Right renal cortex interstitium (tissue), 3 donors: ENCODE data around the gene NOBOX. TPM values are rescaled to one million over a fixed set of nuclear protein-coding genes. Genes with fewer than 3 reads are reported as not detected.
"Not testable (repeated sequence)": the region's sequence is repeated elsewhere in the genome, so short reads cannot be mapped to it uniquely, and the experiment has no call there.

Experiments
- DNase-seq, 3 donors: peaks; one replicate each; pipeline ENCODE4 v3.0.0-alpha.2; 2013; ENCODE audit warnings: low read depth in 3 of 3, low spot score in 2 of 3
- polyA plus RNA-seq, 3 donors: library from polyadenylated mRNA; unstranded; fragments of 120-200 nt; gene quantifications; one replicate each; pipeline ENCODE4 v1.2.1, GENCODE V29; 2013; ENCODE audit not compliant: insufficient read length in 3 of 3

Gene NOBOX
- polyA plus RNA-seq, result not detected

DNA sequence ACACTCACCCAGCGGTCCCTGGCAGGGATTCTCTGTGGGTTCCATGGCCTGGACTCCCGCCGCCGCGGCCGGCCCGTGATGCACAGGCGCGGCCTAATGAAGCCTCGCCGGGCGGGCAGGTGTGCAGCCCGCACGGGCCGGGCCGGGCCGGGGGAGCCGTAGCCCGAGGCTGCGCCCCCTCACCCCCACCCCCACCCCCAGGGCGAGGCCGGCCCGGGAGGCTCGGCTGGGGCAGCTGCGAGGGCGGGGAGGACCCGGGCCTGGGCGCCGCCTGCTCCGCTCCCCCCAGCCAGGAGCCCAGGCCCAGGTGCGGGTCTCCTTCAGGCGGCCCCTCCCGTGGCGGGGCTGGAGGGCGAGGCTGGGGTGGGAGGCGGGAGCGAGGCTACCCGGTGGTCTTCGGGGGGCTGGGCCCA, at the start of gene NOBOX:
Gene NOBOX, minus strand, starts transcription at position 45 of the 413 bp plus-strand sequence.
- DNase-seq, result no peak

DNA sequence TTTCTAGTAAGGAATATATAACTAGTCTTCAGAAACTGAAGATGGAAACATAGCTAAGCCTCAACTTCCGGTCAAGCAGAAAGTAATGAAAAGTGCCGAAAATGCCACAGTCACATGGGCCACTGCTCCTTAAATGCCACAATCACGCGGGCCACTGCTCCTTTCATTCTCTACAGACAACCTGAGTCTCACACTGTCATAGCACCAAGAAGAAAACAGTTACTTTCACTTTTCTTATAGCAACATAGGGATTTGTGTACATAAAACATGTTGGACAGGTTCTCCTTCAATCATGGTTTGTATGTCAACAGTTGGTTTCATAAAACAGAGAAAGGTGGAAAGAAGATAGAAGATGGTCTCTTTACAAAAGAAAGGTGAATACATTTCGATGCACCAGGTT, 48.6 kb upstream of the NOBOX start:
- no peak for DNase-seq

DNA sequence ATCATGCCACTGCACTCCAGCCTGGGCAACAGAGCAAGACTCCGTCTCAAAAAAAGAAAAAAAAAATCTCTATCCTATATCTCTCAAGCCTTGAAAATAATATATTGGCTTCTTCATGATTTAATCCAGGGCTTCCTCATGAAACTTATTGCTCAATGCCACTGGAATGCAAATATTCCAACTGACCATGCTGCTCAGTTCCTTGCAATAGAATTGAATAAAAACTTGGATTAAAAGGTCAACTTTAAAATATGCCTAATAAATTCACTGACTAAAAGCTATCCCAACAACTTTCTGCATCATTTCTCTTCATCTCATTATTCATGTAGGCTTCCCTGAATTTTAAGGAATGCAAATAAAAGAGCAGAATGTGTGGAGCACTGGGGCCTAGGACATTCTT, 42.1 kb upstream of the NOBOX start:
- DNase-seq, result no peak

DNA sequence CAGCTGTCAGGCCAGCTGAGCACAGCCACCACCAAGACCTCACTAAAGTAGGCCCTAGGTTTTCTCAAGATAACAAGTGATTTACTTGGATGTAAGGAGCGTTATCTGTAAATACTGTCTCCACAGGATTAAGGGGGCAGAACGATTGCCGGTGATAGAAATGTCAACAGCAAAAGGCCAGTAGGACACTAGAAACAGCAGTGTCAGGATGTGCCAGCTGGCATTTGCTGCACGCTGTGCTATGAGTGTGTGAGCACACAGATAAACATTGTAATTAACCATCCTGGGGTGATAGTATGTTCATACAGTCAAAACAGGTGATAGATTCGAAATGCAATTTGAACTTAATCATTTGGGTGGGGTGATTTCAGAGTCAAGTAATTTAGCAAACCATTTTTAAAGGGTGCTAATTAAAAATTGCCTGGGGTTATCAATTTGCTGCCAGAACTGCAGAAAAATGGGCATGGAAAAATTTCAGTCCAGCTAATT, 36.3 kb upstream of the NOBOX start:
- DNase-seq, result no peak

DNA sequence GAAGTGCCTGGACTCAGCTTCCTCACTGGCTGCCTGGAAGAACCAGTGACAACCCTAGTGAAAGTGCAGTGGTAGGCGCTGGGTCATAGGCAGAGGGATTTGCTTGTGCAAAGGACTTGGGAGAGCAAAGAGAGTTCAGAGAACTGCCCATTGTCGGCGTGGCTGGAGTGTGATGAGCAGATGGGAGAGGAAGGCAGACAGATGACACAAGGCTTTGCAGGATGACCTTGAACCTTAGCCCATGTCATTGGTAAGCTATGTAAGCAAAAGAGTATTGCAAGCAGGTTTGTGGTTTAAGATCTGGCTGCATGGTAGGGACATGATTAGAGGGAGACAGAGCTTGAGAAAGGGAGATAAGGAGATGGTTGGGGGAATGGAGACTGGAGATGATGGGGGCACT, 35.3 kb upstream of the NOBOX start:
- no peak for DNase-seq

DNA sequence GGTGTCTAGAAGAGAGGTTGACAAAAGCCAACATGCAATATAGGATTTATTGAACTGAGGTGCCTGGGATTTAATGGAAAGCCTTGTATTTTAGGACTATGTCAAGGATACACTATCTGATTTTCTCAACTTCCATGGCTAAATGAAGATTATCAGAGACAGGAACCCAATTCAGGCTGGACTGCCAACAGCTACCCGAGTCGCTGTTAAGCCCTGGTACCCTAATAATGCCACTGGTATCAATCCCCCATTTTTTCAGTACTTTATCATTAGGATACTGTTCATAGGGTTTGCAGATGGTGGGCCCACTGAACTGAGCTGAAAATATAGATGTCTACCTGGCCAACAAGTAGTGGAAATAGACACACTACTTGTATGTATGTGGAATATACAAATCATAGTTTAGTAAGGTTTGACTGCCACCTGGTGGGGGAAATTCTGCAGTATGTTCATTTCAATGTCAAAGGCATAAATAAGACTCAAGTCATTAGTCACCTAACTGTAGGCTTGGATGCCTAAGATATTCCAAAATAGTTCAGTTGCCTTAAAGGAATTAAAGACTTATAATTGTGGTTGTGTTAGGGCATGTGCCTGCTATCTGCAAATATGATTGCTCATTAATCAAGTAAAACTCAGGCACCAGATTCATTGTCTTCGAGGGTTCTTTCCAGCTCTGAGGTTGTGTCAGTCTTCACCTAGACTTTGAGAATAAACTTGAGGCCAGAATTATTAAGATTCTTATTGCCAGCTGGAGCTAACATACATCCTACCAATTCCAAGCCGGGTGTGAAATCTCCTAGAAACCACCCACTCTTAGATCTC, 34.1 kb upstream of the NOBOX start:
- peak; percentile 58 to 65 (median 62) for DNase-seq

DNA sequence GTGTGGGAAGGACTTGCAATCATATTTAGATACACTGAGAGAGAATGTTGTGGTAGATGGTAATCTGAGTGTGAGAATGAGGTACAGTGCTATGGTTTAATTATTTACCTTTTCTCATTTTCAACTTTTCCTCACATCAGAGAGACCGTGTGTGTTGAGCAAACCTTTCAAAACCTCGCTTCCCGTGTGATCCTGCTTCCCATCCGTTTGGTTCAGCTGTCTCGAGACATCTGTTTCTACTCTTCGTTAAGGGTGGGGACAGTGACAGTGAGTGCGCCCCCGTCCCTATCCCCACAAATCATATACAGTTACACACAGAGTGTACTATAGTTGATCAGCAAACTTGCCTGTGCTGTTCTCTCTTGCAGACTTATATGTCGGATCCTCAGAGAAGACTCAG, 33.0 kb upstream of the NOBOX start:
- DNase-seq, result no peak

DNA sequence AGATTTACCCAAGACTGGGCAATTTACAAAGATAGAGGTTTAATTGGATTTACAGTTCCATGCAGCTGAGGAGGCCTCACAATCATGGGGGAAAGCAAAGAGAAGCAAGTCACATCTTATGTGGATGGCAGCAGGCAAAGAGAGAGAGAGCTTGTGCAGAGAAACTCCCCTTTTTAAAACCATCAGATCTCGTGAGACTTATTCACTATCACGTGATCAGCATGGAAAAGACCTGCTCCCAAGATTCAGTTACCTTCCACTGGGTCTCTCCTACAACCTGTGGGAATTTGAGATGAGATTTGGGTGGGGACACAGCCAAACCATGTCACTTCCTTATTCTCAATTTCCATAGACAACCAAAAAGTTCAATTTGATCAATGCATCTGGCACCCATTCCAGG, 24.9 kb upstream of the NOBOX start:
- DNase-seq, result no peak

DNA sequence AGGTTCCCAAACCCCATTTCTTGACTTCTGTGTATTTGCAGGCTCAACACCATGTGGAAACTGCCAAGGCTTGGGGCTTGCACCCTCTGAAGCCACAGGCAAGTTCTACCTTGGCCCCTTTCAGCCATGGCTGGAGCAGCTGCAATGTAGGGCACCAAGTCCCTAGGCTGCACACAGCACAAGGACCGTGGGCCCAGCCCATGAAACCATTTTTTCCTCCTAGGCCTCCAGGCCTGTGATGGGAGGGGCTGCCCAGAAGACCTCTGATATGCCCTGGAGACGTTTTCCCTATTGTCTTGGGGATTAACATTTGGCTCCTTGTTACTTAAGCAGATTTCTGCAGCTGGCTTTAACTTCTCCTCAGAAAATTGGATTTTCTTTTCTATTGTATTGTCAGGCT, 24.0 kb upstream of the NOBOX start:
- DNase-seq, result not testable (repeated sequence)

DNA sequence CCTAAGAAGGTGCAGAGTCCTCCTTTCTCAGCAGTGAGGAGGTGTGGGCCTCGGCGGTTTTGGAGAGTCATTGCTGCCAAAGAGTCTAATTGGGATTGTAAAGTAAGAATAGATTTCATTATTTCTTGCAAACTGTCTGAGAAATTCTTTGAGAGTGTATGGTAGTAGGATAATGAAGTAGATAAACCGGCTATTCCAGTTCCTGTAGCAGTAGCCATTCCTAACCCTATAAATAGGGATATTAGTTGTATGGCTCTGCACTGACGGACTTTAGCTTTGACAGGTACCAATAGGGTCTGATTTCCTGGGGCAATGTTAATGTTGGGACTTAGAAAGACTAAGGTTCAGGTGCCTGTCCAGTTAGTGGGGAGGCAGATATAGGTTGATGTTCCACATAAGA, 15.4 kb upstream of the NOBOX start:
- not testable (repeated sequence) for DNase-seq

DNA sequence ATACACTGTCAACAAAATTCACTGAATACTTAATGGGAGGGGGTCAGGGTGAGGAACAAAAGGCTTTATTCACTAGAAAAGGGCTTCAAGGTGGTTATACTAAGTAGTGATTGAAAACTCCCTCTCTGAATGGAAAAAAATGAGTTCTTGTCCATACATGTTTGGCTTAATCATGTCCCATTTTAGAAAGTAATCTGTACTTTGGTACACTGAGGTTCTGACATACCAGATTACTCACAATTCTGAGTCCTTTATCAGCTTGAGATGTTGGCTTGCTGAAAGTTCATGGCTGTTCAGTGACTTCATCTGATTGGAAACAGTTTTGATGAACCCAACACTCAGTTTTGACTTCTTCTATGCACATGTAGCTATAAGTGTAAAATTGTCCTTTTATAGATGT, 12.8 kb upstream of the NOBOX start:
- DNase-seq, result no peak

DNA sequence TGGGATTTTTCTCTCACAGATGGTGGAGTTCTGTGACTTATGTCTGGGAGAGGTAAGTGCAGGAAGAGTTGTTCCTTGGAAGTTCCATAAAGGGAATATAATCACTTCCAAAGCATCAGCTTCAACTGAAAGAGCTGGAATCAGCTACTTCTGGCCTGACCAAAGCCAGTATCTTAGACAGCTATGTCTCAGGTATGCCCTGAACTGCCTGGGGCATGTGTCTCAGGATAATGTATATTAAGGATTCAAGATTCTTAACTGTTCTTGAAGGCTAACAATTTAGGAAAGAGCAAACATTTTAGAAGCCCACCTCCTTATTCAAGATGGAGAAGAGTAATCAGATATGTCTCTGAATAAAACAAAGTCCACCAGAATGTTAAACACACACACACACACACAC, 12.4 kb upstream of the NOBOX start:
- no peak for DNase-seq

DNA sequence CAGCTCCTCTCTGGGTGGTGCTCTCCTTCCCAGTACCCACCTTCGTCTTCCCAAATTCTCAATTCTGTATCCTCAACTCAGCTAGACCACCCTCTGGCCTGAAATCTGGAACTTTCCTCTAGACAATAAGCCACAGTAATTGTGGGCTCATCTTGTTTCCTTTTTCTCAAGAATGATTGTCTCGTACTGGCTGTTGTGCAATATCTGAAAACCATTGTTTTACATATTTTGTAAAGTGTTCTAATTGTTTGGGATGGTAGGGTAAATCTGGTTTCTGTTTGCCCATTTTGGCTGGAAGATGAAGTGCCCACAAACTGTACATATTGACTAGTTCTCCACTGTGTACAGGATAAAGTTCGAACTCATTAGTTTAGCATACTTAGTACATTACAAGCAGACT, 11.3 kb upstream of the NOBOX start:
- DNase-seq, result no peak

DNA sequence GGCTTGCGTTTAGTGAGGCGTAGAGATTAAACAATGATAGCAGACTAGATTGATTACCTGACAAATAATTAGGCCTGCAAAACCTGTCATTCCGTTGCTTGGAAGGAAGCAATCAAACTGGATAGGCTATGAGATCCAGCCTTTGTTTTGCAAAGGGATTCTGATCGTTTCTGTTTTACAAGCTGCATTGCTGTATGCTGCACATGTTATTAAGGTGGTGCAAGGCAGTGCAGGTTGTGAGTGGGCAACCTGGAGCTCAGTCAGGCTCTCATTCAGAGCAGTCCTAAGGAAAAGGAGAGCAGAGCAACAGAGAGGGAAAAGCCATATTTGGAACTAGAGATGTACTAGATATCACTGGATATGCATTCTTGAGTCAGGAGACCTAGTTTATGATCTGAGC, 6.9 kb upstream of the NOBOX start:
- DNase-seq, result no peak

DNA sequence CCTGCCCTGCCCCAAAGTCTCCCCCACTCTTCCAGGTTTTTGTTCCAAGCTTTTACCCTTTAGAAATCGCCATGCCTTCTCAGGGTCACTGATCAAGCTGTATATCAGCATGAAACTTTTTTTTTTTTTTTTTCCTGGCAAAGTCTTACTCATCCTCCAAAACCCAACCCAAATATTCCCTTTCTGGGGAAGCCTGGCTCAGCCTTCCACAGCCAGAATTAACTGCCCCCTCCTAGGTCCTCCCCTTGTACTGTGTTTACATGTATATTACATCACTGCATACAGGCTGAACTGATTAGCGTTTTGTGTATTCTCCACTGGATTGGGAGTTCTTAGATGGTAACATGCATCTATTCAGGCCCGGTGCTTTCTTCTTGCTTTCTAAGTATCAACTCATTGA, 4.6 kb upstream of the NOBOX start:
- DNase-seq, result no peak

DNA sequence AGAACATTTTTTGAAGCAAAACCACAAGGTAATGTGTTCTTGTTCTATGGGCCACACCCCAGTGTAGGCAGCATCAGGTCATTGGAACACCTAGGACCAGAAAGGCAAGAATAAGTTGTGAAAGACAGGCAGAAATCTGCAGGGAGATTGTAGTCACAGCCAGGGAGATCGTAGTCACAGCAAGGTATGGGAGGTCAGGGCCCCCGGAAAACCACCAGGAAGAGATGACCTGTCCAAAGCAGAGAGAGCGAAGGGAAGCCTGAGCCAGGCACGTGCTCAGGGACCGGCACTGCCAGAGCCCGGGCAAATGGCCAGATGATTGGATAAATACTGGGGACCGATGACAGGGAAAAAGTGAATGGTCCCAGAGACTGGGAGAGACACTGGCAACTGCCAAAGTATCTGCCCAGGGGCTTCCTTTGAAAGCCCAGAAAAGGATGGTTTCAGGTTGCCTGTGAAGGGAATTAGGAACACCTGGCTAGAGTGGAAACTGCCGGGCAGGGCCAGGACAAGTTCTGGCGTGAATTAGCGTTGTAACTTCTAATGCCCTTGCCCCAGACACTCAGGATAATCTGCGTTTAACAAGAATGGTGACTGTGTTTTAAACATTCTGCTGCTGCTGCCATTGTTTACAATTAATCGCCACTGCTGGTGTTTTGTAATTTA, 3.9 kb upstream of the NOBOX start:
- no peak for DNase-seq

DNA sequence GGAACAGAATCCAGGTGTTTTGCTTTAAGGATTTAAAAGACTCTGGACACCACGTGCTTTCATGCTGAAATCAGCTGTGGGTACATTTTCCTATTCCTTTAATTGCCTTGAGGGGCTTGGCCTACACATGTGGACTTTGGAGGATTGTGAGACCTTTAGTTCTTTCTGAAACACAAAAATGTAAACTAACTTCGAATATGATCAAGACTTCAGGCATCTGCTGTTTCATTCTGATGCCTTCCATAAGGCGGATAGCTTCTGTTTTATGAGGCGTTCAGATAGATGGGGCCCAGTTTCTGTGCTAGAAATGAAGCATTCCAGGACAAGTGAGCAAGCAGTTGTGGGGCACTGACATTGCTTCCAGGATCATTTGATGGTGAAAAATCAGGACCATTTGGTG, 1.5 kb upstream of the NOBOX start:
- DNase-seq, result no peak

DNA sequence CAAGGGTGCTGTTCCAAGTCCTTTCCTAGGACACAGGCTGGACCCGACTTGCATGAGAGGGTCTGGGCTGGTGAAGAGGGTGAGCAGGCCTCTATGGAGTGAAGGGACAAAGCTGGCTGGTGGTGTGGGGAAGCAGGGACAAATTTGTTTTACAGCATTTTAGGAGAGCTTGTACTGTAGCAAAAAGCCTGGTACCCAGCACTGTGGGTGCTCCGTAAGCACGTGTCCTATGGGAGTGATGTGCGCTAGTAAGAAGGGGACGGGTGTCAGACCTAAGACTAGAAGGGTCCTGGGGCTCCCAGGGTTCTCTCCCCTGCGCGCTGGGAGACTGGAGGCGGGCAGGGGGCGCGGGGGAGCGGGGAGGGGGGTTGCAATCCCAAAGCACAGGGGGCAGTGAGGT, 391 bp downstream of the NOBOX start:
- no peak for DNase-seq

DNA sequence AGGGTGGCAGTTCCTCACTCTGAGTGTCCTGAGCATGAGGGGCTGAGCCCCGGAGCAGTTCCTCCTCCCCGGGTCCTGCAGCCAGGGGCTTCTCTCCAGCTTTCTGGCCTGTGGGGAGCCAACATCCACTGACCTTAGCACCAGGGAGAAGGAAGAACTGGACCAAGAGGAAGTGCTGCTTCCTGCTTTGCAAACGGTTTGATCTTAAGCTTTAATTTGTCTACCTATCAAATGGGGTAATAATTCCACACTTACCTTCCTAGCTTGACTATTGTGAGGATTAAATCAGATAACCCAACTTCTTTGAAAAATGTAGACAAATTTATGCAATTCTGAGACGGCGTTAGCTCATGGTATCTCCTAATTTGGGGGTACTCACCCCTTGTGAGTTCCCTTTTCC, 2.0 kb downstream of the NOBOX start:
- DNase-seq, result no peak

DNA sequence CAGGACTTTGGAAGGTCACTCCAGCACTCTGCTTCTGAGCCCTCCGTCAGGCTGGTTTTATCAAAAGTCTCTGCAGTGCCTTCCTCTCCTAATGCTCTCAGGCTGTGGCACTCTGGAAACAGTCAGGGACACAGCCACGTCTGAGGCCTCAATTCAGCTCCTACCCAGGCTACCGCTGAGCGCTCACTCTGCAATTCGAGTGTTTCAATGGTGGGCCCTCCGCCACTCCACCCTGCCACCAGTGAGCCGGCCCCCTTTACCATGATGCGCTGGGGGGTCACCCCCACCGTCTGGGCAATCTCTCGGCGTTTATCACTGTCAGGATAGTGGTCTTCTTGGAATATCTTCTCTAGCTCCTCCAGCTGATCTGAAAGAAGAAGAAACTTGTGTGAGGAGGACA, 3.5 kb downstream of the NOBOX start:
- no peak for DNase-seq

DNA sequence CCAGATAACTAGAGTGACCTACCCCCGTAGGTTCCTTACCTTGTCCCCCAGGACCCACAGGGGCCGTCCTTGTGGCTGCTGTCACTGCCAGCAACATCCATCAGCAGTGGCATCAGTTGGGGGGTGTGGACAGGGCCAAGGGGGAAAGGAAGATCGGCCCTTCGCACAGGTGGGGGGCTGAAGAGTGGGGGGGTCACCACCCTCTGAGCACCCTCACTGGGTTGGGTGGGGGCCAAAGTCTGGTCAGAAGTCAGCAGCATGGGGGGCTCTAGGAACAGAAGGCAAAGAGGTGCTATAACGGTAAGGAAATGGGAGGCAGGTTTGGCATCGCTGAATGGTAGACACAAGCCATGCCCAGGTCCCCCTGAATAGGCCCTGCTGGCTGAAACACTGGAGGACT, 4.6 kb downstream of the NOBOX start:
- no peak for DNase-seq

DNA sequence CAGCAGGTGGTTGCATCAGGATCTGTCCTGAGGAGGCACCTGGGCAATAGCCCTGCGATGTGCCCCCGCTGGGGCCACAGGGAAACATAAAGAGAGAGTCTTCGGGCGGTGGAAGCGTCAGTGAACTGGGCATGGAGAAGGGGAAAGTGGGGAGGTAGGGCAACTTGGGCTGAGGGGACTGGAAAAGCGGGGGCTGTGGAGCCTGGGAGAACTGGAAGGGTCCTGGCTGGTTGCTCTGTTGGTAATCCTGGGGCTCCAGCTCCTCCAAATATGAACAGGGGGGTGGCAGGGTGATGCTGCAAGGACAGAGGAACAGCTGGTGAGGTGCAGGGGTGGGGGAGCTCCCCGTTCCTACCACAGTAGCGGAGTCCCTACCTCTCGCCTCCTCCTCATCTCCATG, 5.2 kb downstream of the NOBOX start:
- no peak for DNase-seq
